Central memory CD8-positive, alpha-beta T cell (primary cell): ENCODE results near the gene ARHGEF35.
"Not testable (repeated sequence)": the region's sequence is repeated elsewhere in the genome, so short reads cannot be mapped to it uniquely, and the experiment has no call there.

Experiments
- ATAC-seq: fragments of 150-1000 bp; cut with Tn5 transposase; replicated peaks from 2 replicates; pipeline ENCODE4 v1.10.0; 2022; ENCODE audit warnings: mild to moderate bottlenecking, moderate FRiP score, moderate number of reproducible peaks; ENCODE audit not compliant: poor library complexity, severe bottlenecking; ENCODE audit errors: extremely low read depth
- DNase-seq, 2 donors: peaks; one replicate each; pipeline ENCODE4 v3.0.0; 2021; ENCODE audit warnings: low spot score in 2 of 2
- H3K27ac Mint-ChIP-seq: one replicate; pipeline ENCODE4 v1.8.0; 2022; ENCODE audit warnings: low read depth, mild to moderate bottlenecking, moderate library complexity, mixed read lengths
- H3K27me3 Mint-ChIP-seq: one replicate; pipeline ENCODE4 v1.8.0; 2022; ENCODE audit warnings: mixed read lengths
- H3K36me3 Mint-ChIP-seq: one replicate; pipeline ENCODE4 v1.8.0; 2022; ENCODE audit warnings: mild to moderate bottlenecking, moderate library complexity, mixed read lengths; ENCODE audit not compliant: insufficient read depth
- H3K4me1 Mint-ChIP-seq: one replicate; pipeline ENCODE4 v1.8.0; 2022; ENCODE audit warnings: mixed read lengths
- H3K4me3 Mint-ChIP-seq: one replicate; pipeline ENCODE4 v1.8.0; 2022; ENCODE audit warnings: mild to moderate bottlenecking, moderate library complexity, mixed read lengths
- H3K9me3 Mint-ChIP-seq: one replicate; pipeline ENCODE4 v1.8.0; 2022; ENCODE audit warnings: mixed read lengths

The ARHGEF35 gene

DNA sequence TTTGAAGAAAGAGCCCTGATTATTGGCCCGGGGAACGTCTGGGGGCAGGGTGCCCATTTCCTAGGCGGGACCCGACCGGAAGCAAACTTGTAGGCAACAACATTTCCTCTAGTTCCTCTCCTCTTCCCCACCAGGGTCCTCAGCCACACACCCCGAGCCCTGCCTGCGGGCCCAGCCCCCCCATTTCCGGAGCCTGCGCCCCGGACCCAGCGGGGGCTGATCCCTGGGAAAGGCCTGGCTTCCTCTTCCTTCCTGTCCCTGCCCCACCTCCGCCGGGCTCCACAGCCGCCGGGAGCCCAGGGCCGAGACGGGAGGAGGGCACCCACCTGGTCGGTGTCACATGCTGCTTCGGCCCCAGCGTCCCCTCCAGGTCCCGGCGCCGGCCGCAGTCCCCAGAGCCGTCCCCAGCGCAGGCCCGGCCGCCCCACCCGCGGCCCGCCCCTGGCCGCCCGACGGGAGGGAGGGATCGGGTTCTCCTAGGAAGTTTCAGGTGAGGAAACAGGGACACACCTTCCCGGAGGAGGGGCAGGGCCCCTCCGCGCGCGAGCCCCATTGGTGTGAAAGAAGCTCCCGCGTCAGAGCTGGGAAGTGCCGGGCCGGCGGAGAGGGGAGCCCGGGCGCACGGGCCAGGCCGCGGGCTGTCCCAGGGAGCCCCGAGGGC, at the start of gene ARHGEF35:
Gene ARHGEF35, minus strand, starts transcription at position 622 of the 661 bp plus-strand sequence. CDS start 7,450 bp downstream, outside the sequence.
- not testable (repeated sequence) for H3K36me3 Mint-ChIP-seq, H3K27me3 Mint-ChIP-seq, H3K4me3 Mint-ChIP-seq, H3K9me3 Mint-ChIP-seq, DNase-seq, H3K4me1 Mint-ChIP-seq, H3K27ac Mint-ChIP-seq
- peak; percentile 60 for ATAC-seq

DNA sequence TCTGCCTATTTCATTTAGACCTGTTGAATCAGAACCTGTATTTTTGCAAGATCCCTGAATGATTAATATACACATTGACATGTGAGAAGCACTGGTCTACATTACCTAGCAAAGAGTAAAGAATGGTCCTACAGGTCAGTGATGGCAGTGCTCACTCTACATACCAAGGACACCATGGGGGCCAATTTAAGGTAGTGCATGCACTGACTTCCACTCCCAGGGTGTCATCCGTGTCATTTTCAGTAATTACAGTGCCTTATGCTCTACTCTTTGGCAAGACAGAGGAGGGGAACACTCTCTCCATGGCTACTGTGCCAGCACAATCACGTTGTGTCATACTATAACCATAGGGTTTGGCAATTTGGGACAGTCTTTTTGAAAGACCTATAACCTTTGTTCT, 49.7 kb upstream of the ARHGEF35 start:
- ATAC-seq, H3K9me3 Mint-ChIP-seq: not testable (repeated sequence)

DNA sequence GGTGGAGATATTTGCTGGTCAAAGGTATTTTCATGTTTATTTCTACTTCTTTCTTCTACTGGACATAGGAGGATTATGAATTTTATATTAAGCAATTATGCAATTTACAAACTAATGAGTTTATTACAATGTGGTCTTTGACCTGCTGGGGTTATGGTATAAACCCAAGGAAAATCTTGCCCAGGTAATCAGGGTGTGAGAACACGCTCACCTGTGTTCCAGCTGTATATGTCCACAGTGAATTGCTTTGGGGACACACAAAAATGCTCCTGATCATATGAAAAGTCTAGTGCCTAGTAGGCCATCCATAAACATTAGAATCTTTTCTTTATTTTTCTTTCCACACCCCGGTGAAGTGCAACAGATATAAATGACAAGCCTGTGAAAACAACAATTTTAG, 43.7 kb upstream of the ARHGEF35 start, which contains the start of gene OR2A42:
Gene OR2A42, minus strand, starts transcription at position 241 of the 400 bp plus-strand sequence. CDS start 6,762 bp downstream, outside the sequence.
- not testable (repeated sequence) for H3K27me3 Mint-ChIP-seq, H3K27ac Mint-ChIP-seq, ATAC-seq, H3K4me1 Mint-ChIP-seq, H3K9me3 Mint-ChIP-seq, DNase-seq, H3K36me3 Mint-ChIP-seq, H3K4me3 Mint-ChIP-seq

More for the DNA sequence above, 49.7 kb upstream of the ARHGEF35 start:
- H3K4me1 Mint-ChIP-seq, H3K4me3 Mint-ChIP-seq, H3K36me3 Mint-ChIP-seq, DNase-seq, H3K27me3 Mint-ChIP-seq, H3K27ac Mint-ChIP-seq: not testable (repeated sequence)

DNA sequence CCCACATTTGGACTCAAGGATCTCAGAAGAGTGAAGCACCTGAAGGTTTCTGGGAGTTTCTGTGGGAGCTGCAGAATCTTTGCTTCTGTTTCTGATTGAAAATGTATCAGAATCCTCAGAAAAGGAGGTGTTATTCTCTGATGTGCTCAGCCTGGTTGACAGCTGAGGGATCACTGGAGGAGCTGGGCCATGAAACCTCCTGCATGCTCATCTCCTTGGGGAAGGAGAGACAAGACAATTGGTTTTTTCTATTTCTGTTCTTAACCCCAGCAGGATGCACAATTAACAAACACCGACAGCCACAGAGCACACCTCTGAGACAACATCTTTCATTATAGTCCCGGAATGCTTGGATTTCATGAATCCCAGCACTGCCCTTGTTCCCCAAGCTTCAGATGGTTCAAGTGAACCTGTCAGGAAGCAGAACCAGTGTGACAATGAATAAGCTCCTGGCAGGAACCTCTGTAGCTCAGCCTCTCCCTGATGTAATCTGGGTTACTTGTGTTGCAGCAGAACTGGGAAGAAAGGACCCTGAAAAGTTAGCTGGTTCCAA, 43.0 kb upstream of the ARHGEF35 start:
- not testable (repeated sequence) for H3K4me1 Mint-ChIP-seq, ATAC-seq, H3K27ac Mint-ChIP-seq, H3K9me3 Mint-ChIP-seq, H3K4me3 Mint-ChIP-seq, H3K27me3 Mint-ChIP-seq, H3K36me3 Mint-ChIP-seq, DNase-seq

DNA sequence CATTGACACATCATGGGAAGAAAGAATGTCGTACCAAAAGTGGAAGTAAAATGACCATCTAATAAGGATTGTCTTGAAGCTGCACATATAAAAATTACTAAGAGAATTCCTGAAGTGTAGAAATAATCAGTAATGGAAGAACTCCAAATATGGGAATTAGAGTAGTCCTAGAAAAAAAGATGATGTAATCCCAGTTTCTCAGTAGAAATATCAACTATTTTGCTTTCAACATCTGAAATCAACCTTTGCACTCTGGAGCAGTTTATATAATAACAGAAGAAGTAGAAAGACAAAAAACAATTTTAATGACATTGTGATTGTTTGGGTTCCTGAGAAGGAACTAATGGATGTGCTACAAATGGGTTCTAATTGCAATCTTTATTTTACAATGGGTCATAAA, 37.4 kb upstream of the ARHGEF35 start:
- not testable (repeated sequence) for H3K36me3 Mint-ChIP-seq, ATAC-seq, DNase-seq, H3K4me3 Mint-ChIP-seq, H3K27ac Mint-ChIP-seq, H3K9me3 Mint-ChIP-seq, H3K27me3 Mint-ChIP-seq, H3K4me1 Mint-ChIP-seq

DNA sequence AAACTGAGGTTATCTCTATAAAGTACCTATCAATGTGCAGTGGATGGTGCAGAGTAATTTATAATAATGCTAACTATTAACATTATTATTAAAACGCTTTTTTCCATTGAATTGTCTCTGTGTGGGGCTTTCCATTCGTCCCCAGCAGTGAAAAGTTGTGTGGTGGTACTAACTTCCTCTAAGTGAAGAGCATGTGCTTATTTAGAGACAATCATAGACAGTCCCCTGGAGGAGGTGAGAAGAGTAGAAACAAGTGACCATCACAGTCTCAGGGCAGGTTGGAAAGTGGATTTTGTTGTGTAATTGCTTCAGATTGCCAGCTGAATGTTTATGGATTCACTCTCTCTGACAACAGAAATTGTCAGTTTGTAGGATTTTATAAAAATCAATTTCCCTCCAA, 35.4 kb upstream of the ARHGEF35 start:
- not testable (repeated sequence) for DNase-seq, H3K27me3 Mint-ChIP-seq, H3K27ac Mint-ChIP-seq, H3K9me3 Mint-ChIP-seq, H3K36me3 Mint-ChIP-seq, ATAC-seq, H3K4me3 Mint-ChIP-seq, H3K4me1 Mint-ChIP-seq

GRCh38 chr7:144228810-144229209, 33.2 kb upstream of the ARHGEF35 start:
- H3K9me3 Mint-ChIP-seq, ATAC-seq, H3K27ac Mint-ChIP-seq, H3K36me3 Mint-ChIP-seq, H3K4me1 Mint-ChIP-seq, H3K4me3 Mint-ChIP-seq, DNase-seq, H3K27me3 Mint-ChIP-seq: not testable (repeated sequence)

DNA sequence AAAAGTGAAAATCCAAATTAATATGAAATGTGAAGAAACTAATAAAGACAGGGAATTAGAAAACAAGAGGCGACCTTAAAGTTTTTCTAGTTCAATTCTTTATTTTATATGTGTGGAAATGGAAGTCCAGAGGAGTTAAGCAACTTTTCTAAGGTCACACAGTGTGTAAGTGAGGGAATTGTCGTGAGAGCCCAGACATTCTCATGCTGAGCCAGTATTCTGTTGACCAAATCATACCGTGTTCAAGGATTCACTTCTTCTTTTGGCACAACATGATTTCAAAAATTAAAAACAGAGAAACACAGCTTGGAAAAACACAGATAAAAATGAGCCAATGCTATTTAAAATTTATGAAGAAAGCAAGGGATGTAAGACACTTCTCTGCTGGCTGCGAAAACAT, 31.2 kb upstream of the ARHGEF35 start:
- H3K36me3 Mint-ChIP-seq, H3K9me3 Mint-ChIP-seq, H3K4me3 Mint-ChIP-seq, H3K4me1 Mint-ChIP-seq, DNase-seq, H3K27ac Mint-ChIP-seq, H3K27me3 Mint-ChIP-seq, ATAC-seq: not testable (repeated sequence)

DNA sequence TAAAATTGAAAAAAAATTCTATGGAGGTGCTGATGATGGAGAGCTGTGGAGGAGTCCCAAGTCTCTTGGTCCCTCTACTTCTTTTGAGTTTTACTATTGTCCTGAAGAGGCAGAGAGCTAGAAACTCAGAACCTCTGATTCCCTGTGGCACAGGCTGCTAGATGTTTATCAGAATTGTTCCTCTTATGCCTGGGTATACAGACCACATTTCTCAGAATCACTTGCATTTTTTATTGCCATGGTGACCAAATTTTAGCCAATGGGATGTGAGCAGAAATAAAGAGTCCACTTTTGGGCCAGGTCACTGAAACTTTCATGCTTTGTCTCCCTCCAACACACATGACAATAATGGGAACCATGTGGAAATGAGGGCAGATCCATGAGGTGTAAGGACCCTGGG, 28.0 kb upstream of the ARHGEF35 start:
- not testable (repeated sequence) for DNase-seq, H3K27ac Mint-ChIP-seq, H3K36me3 Mint-ChIP-seq, H3K27me3 Mint-ChIP-seq, H3K9me3 Mint-ChIP-seq, ATAC-seq, H3K4me3 Mint-ChIP-seq, H3K4me1 Mint-ChIP-seq

GRCh38 chr7:144220531-144220930, 24.9 kb upstream of the ARHGEF35 start:
- H3K36me3 Mint-ChIP-seq, H3K9me3 Mint-ChIP-seq, H3K27me3 Mint-ChIP-seq, ATAC-seq, H3K4me1 Mint-ChIP-seq, DNase-seq, H3K4me3 Mint-ChIP-seq, H3K27ac Mint-ChIP-seq: not testable (repeated sequence)

DNA sequence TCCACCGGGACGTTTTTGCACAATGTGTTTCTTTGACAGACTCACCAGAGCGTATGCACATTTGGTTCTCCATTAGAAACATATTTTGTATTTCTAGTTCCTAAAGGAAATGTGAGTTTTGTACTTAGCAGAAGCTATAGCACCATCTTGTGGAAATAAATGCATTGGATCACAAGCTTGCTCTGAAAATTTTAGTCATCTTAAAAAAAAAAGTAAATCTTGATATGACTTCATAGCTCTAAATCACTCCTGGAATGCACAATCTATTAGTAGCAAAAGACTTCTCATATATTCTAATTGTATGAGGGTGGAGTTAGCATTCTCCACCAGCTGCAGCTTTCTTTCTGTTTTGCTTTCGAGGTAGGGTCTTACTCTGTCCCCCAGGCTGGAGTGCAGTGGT, 23.5 kb upstream of the ARHGEF35 start:
- ATAC-seq, H3K4me1 Mint-ChIP-seq, H3K36me3 Mint-ChIP-seq, H3K9me3 Mint-ChIP-seq, H3K27ac Mint-ChIP-seq, DNase-seq, H3K4me3 Mint-ChIP-seq, H3K27me3 Mint-ChIP-seq: not testable (repeated sequence)

DNA sequence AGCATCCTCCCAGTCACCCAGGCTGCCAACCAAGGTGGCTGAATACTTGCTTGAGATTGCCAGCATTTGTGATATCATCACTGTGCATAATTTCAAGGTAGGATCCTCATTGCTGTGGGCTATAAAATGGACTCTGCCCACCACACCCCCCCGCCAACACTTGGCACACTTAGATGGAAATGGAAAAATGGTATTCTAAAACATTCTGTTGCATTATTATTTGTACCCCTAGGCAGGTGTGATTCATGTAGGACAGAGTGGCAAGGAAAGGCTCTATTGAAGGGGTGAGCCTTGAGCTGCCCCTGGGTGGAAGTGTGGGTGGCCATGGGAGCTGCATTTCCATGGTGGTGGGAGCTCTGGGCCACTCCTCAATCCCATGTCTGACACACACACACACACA, 22.9 kb upstream of the ARHGEF35 start:
- H3K4me3 Mint-ChIP-seq, DNase-seq, H3K4me1 Mint-ChIP-seq, ATAC-seq, H3K27ac Mint-ChIP-seq, H3K27me3 Mint-ChIP-seq, H3K36me3 Mint-ChIP-seq, H3K9me3 Mint-ChIP-seq: not testable (repeated sequence)

GRCh38 chr7:144217200-144217599, 21.6 kb upstream of the ARHGEF35 start:
- DNase-seq, H3K4me1 Mint-ChIP-seq, ATAC-seq, H3K36me3 Mint-ChIP-seq, H3K4me3 Mint-ChIP-seq, H3K9me3 Mint-ChIP-seq, H3K27ac Mint-ChIP-seq, H3K27me3 Mint-ChIP-seq: not testable (repeated sequence)
